ENCODE data around the gene D2HGDH. TPM values are rescaled to one million over a fixed set of nuclear protein-coding genes. Genes with fewer than 3 reads are reported as not detected.
"Not testable (repeated sequence)": the region's sequence is repeated elsewhere in the genome, so short reads cannot be mapped to it uniquely, and the experiment has no call there.

Gene D2HGDH
- total RNA-seq, 1 donor, result 13.4 TPM

DNA sequence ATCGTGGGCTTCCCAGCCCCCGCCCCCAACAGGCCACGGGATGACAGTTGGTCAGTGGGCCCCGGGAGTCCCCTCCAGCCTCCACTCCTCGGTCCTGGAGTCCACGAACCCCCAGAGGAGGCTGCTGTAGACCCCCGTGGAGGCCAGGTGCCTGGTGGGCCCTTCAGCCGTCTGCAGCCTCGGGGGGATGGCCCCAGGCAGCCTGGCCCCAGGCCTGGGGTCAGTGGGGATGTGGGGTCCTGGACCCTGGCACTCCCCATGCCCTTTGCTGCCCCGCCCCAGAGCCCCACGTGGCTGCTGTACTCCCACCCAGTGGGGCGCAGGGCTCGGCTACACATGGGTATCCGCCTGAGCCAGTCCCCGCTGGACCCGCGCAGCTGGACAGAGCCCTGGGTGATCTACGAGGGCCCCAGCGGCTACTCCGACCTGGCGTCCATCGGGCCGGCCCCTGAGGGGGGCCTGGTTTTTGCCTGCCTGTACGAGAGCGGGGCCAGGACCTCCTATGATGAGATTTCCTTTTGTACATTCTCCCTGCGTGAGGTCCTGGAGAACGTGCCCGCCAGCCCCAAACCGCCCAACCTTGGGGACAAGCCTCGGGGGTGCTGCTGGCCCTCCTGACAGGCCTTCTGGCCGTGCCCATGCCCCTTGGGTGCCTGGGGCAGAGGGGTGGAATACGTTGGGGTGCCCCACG is 82.1 kb downstream of the D2HGDH start:
- no peak overlapping the region for H3K4me3 ChIP-seq (ENCODE audit: low read depth, low read length)
- DNase-seq (ENCODE audit: low read depth), result no peak
- TF ChIP-seq, protein P1, sequence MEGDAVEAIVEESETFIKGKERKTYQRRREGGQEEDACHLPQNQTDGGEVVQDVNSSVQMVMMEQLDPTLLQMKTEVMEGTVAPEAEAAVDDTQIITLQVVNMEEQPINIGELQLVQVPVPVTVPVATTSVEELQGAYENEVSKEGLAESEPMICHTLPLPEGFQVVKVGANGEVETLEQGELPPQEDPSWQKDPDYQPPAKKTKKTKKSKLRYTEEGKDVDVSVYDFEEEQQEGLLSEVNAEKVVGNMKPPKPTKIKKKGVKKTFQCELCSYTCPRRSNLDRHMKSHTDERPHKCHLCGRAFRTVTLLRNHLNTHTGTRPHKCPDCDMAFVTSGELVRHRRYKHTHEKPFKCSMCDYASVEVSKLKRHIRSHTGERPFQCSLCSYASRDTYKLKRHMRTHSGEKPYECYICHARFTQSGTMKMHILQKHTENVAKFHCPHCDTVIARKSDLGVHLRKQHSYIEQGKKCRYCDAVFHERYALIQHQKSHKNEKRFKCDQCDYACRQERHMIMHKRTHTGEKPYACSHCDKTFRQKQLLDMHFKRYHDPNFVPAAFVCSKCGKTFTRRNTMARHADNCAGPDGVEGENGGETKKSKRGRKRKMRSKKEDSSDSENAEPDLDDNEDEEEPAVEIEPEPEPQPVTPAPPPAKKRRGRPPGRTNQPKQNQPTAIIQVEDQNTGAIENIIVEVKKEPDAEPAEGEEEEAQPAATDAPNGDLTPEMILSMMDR (IDR thresholded peaks at IDR 0.05; ENCODE audit: insufficient read depth, low read depth, low read length), result no peak

DNA sequence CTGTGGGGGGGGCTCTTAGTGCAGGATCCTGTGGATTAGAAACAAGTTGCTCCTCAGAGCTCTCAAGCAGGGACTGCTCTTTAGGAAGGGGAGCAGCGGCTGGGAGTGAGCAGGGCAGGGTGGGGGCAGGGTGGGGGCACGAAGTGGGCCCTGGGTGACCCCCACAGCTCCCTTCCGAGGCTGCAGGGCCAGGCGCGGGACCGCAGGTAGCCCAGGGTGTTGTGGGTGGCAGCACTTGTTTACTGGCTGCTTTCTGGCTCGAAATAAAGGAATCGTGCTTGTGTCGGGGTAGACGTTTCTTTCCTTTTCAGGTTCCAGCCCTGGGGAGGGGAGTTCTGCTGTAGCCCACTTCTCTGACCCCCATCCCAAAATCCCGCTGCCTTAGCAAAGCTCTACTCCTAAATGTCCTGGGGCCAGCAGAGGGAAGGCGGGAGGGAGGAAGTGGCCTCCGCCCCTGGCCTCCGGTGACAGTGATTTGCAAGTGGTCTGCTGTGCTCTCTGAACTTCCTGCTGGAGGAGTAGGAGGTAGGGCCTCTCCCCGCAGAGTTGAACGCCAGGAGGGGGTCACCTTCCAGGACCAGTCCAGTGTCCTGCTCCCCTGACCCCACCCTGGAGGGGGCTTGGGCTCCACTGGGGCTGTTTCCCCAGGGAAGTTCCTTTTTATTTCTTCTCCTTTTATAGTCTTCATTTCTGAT is 82.8 kb downstream of the D2HGDH start:
- TF ChIP-seq, protein P1 (IDR thresholded peaks at IDR 0.05; ENCODE audit: insufficient read depth, low read depth, low read length), result no peak
- no peak for DNase-seq (ENCODE audit: low read depth)

DNA sequence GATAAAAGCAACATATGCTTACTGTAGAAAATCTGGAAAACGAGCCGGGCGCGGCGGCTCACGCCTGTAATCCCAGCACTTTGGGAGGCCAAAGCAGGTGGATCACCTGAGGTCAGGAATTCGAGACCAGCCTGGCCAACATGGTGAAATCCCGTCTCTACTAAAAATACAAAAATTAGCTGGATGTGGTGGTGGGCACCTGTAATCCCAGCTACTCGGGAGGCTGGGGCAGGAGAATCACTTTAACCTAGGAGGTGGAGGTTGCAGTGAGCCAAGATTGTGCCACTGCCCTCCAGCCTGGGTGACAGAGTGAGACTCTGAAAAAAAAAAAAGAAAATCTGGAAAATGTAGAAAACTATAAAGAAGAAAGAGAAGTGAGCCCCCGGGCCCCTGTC is 83.4 kb downstream of the D2HGDH start:
- not testable (repeated sequence) for H3K4me3 ChIP-seq (ENCODE audit: low read depth, low read length); DNase-seq (ENCODE audit: low read depth)

More for the DNA sequence above, 82.8 kb downstream of the D2HGDH start:
- H3K4me3 ChIP-seq (ENCODE audit: low read depth, low read length), result no peak overlapping the region

Other genes starting within 250 kb of the D2HGDH start
- gene STK25, start 226.0 kb upstream of the D2HGDH start, total RNA-seq, result 210 and 245 TPM in 2 replicates
- 42.2 and 54.0 TPM in 2 replicates for gene BOK, start 175.9 kb upstream of the D2HGDH start, total RNA-seq
- 35.4 and 36.7 TPM in 2 replicates for gene THAP4, start 97.5 kb upstream of the D2HGDH start, total RNA-seq
- gene ATG4B, start 96.9 kb upstream of the D2HGDH start, total RNA-seq, result 36.7 and 47.1 TPM in 2 replicates
- gene DTYMK, start 47.8 kb upstream of the D2HGDH start, total RNA-seq, result 33.2 and 40.9 TPM in 2 replicates
- gene ING5, start 32.6 kb upstream of the D2HGDH start, total RNA-seq, result 13.2 and 21.2 TPM in 2 replicates
- gene GAL3ST2, start 42.2 kb downstream of the D2HGDH start, total RNA-seq, result under 0.01 and 0.43 TPM in 2 replicates
- gene NEU4, start 74.6 kb downstream of the D2HGDH start, total RNA-seq, result not detected in 2 replicates
- not detected in 2 replicates for gene PDCD1, start 124.3 kb downstream of the D2HGDH start, total RNA-seq
- gene RTP5, start 135.1 kb downstream of the D2HGDH start, total RNA-seq, result not detected in 2 replicates